Body of pancreas (tissue), 4 donors: ENCODE measurements around the gene DOK3.

ENCODE experiments used
- CTCF ChIP-seq, 7 experiments: fragments of 450-650 bp in 4 of 7; fragments of 200-600 bp in 3 of 7; sonication (generic) in 3 of 7; IDR thresholded peaks; one replicate each; pipeline ENCODE4 v1.5.1; 2016 to 2019; ENCODE audit warnings: antibody characterized with exemption in 7 of 7
- POLR2A ChIP-seq, 3 donors: fragments of 450-650 bp; IDR thresholded peaks; one replicate each; pipeline ENCODE4 v1.6.1; 2016; ENCODE audit warnings: antibody characterized with exemption in 3 of 3, mild to moderate bottlenecking in 2 of 3

GRCh38 chr5:177535125-177535524 is 25.5 kb upstream of the DOK3 start:
- no peak for TF ChIP-seq CTCF (IDR thresholded peaks at IDR 0.05)
- no peak for TF ChIP-seq POLR2A (IDR thresholded peaks at IDR 0.05)
